ENCODE results near the gene ACTRT3. TPM values are rescaled to one million over a fixed set of nuclear protein-coding genes. Genes with fewer than 3 reads are reported as not detected.

The ACTRT3 gene
- total and polyA plus RNA-seq, 2 of the 13 experiments (the other 11 are each of a cell fraction or from before 2014, with no cell fraction given), result 0.42 to 0.97 TPM

DNA sequence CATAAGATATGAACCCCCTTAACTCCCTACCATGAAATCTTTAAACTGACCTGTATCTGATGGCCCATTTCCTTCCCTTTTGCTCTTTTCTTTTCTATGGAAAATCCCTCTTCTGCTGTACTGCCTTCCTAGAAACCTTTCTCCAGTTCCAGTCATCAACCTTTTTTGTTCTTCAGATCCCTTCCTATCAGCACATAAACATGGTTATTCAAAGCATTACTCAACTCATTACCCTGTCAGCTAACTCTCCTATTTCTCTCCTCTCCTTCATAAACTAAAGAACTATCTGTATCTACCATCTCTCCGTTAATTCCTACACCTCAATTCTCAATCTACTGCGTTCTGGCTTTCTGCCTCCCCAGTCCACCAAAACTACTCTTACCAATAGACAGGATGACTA is 17.5 kb downstream of the ACTRT3 start:
- in situ Hi-C loops (cut with HindIII; ENCODE audit: extremely low pct_ligation_motif_present, low pct_unique_long_range_greater_than_20kb) (no loop called here), intact Hi-C loops (cut with micrococcal nuclease; ENCODE audit: unreplicated experiment) (no loop called here)
- Histone ChIP-seq H3K27ac (ENCODE audit: extremely low read length, insufficient read depth, low read length) (no peak overlapping the region), H4K20me1 (ENCODE audit: insufficient read depth, low read length) (no peaks in the 10 kb centered on the region), H3K4me2 (ENCODE audit: low read depth, low read length) (no peak overlapping the region), H3K9ac (ENCODE audit: insufficient read depth, low read depth, low read length) (no peak overlapping the region), H3K9me3 (ENCODE audit: low read length) (no peaks in the 10 kb centered on the region), H3K4me1 (ENCODE audit: insufficient read depth, low read length) (peaks cover 23% of the 10 kb centered on the region), H3K36me3 (replicated peaks in 1 of 2; ENCODE audit: control insufficient read depth in 1 of 2, insufficient read depth in 2 of 2, low read length in 2 of 2) (no peaks in the 10 kb centered on the region), H3K79me2 (ENCODE audit: insufficient read depth, low read length) (no peaks in the 10 kb centered on the region), H3K27me3 (ENCODE audit: control insufficient read depth in 1 of 2, insufficient read depth in 2 of 2, low read length in 2 of 2) (no peaks in the 10 kb centered on the region; a peak in 1 of 5 replicates), H3K4me3 (replicated peaks in 1 of 3; ENCODE audit: insufficient read depth in 1 of 3, low read depth in 2 of 3, low read length in 3 of 3) (no peak overlapping the region), H2AFZ (ENCODE audit: low read length) (no peak overlapping the region)
- DNase-seq (ENCODE audit: low spot score) (no peak), FAIRE-seq (no peak), ATAC-seq (no peak)
- POLR2A ChIA-PET, result no interaction called here
- CTCF ChIA-PET (ENCODE audit: low intra/inter-chr PET ratio, low total read pairs), result no interaction called here
- BruUV-seq (replicated peaks), result no TSS peak
- WGBS (ENCODE audit: low lambda C conversion rate), result 36% methylated on average over 2 of the region's 2 CpGs
- TF ChIP-seq KDM5B (CRISPR knock-in tag; IDR thresholded peaks at IDR 0.05; ENCODE audit: borderline replicate concordance) (no peak), SMARCE1 (IDR thresholded peaks at IDR 0.05; ENCODE audit: borderline replicate concordance) (no peak), ELF4 (CRISPR knock-in tag; IDR thresholded peaks at IDR 0.05; ENCODE audit: borderline replicate concordance) (no peak), KIAA2018 (CRISPR knock-in tag; IDR thresholded peaks at IDR 0.05; ENCODE audit: borderline replicate concordance) (no peak), FLYWCH1 (CRISPR knock-in tag; IDR thresholded peaks at IDR 0.05) (no peak), TOPORS (CRISPR knock-in tag; IDR thresholded peaks at IDR 0.05) (no peak), ZNF879 (CRISPR knock-in tag; IDR thresholded peaks at IDR 0.05) (no peak), ZNF367 (CRISPR knock-in tag; IDR thresholded peaks at IDR 0.05; ENCODE audit: borderline replicate concordance) (no peak), ZNF543 (CRISPR knock-in tag; IDR thresholded peaks at IDR 0.05) (no peak), SALL1 (CRISPR knock-in tag; IDR thresholded peaks at IDR 0.05) (no peak), HDAC1 (CRISPR knock-in tag; IDR thresholded peaks at IDR 0.05) (no peak)
- TF ChIP-seq, protein P1, sequence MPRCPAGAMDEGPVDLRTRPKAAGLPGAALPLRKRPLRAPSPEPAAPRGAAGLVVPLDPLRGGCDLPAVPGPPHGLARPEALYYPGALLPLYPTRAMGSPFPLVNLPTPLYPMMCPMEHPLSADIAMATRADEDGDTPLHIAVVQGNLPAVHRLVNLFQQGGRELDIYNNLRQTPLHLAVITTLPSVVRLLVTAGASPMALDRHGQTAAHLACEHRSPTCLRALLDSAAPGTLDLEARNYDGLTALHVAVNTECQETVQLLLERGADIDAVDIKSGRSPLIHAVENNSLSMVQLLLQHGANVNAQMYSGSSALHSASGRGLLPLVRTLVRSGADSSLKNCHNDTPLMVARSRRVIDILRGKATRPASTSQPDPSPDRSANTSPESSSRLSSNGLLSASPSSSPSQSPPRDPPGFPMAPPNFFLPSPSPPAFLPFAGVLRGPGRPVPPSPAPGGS (CRISPR knock-in tag; IDR thresholded peaks at IDR 0.05), result no peak
- TF ChIP-seq, protein P2, sequence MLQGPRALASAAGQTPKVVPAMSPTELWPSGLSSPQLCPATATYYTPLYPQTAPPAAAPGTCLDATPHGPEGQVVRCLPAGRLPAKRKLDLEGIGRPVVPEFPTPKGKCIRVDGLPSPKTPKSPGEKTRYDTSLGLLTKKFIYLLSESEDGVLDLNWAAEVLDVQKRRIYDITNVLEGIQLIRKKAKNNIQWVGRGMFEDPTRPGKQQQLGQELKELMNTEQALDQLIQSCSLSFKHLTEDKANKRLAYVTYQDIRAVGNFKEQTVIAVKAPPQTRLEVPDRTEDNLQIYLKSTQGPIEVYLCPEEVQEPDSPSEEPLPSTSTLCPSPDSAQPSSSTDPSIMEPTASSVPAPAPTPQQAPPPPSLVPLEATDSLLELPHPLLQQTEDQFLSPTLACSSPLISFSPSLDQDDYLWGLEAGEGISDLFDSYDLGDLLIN (CRISPR knock-in tag; IDR thresholded peaks at IDR 0.05; ENCODE audit: borderline replicate concordance), result no peak
